Retinal pigment epithelial cell (primary cell): ENCODE data around the gene CD8B.
"Not testable (repeated sequence)": the region's sequence is repeated elsewhere in the genome, so short reads cannot be mapped to it uniquely, and the experiment has no call there.

Experiments used
- DNase-seq: peaks from one replicate; pipeline ENCODE4 v3.0.0-alpha.2; 2010; ENCODE audit warnings: low read depth
- H3K4me3 ChIP-seq: 2 replicates; pipeline ENCODE4 v1.5.1; 2011; ENCODE audit warnings: mild to moderate bottlenecking, low read length, control low read depth, moderate library complexity

CD8B gene

GRCh38 chr2:86861628-86862379, at the start of gene CD8B:
Gene CD8B, minus strand, starts transcription at chr2:86861886. Its CDS starts 21 bp downstream, at chr2:86861865.
- not testable (repeated sequence) for DNase-seq, H3K4me3 ChIP-seq

DNA sequence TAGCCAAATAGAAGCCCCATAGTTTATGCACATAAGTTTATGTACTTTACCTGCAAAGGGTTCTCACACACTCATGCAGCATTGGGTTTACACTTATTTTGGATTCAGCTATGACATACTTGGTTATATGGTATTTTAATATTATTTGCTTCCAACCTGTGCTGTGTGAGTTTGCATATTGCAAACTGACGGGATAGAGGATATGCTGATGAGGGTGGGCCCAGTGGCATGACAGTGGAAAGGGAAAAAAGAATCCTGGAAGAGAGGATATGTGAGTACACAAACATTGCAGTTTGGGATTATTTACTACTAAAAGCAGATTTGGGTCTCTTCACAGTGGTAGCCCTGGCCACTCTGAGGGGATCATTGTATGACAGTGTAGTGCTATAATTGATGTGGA, 44.2 kb upstream of the CD8B start:
- H3K4me3 ChIP-seq, DNase-seq: not testable (repeated sequence)

DNA sequence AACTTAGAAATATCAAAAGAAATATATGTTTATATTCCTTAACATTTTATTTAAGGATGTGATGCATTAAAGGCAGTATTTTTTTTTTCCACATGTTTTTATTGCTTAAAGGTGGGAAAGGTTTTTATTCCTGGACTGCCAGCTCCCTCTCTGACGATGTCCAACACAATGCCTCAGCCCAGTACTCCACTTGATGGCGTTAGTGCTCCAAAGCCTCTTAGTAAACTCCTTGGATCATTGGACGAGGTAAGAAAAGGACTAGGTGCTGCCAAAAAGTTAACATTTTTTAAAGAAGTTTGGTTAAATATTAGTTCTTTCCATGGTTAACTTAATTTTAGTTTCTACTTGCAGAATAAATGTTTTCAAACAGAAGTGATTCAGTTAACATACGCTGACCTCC, 39.0 kb upstream of the CD8B start:
- H3K4me3 ChIP-seq, DNase-seq: not testable (repeated sequence)

GRCh38 chr2:86886026-86886425, 24.3 kb upstream of the CD8B start:
- H3K4me3 ChIP-seq, DNase-seq: not testable (repeated sequence)

DNA sequence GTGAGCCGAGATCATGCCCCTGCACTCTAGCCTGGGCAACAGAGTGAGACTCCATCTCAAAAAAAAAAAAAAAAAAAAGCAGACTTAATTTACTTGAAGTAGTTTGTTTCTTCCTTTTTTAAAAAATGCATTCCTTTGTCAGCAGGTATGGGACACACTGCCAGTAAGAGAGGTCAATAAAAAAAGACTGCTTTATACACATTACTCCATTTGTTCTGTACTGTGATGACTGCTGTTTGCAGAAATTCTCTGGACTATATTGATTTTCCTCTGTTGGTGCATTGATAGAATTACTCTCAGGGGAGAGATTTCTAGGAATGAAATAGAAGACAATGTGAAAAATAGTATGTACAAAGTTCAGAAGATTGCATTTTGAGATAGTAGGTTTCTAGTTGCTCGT, 21.2 kb upstream of the CD8B start:
- not testable (repeated sequence) for DNase-seq, H3K4me3 ChIP-seq

DNA sequence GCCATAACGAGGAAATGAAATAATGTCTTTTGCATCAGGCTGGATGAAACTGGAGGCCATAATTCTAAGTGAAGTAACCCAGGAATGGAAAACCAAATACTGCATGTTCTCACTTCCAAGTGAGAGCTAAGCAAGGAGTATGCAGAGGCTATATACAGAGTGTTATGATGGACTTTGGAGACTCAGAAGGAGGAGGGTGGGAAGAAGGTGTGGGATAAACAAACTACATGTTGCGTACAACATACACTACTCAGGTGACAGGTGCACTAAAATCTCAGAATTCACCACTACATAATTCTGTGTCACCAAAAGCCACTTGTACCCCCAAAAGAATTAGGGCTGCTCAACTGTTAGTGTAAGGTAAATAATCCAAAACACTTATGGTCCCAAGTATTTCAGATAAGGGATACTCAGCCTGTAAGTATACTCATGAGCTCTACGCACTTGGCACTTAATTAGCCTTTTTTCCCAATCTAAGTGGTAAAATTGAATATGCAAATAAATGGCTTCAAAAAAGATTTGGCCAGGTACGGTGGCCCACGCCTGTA, 20.5 kb upstream of the CD8B start:
- DNase-seq, H3K4me3 ChIP-seq: not testable (repeated sequence)

GRCh38 chr2:86878986-86879385, 17.3 kb upstream of the CD8B start:
- not testable (repeated sequence) for DNase-seq

DNA sequence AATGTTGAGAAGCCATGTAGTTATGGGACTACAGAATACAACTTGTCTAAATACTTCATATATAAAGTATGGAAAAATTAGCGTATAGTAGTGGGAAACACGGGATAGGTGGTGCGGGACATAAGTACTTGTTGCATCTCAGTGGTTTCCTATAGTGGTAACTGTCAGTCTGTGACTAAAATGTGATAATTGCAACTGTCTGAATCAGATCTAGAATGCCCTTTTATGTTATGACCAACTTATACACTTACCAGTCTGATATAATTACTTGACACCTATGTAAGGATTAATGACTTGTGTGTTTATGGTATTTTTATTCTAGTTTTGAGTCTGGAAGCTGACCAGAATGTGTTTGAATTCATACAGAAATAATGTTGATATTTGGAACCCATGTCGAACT, 9.3 kb upstream of the CD8B start:
- not testable (repeated sequence) for H3K4me3 ChIP-seq, DNase-seq

More at GRCh38 chr2:86878986-86879385, 17.3 kb upstream of the CD8B start:
- H3K4me3 ChIP-seq = not testable (repeated sequence)

- not testable (repeated sequence) for H3K4me3 ChIP-seq
Observed at GRCh38 chr2:86868895-86869468, 7.3 kb upstream of the CD8B start.

GRCh38 chr2:86862380-86862703, 656 bp upstream of the CD8B start:
- H3K4me3 ChIP-seq, DNase-seq: not testable (repeated sequence)

More at GRCh38 chr2:86868895-86869468, 7.3 kb upstream of the CD8B start:
- DNase-seq = not testable (repeated sequence)

- DNase-seq, H3K4me3 ChIP-seq: not testable (repeated sequence)
Observed at GRCh38 chr2:86861175-86861574, 511 bp downstream of the CD8B start.

GRCh38 chr2:86860573-86860972, 1.1 kb downstream of the CD8B start:
- not testable (repeated sequence) for DNase-seq, H3K4me3 ChIP-seq

GRCh38 chr2:86857688-86858087, 4.0 kb downstream of the CD8B start:
- not testable (repeated sequence) for DNase-seq, H3K4me3 ChIP-seq

GRCh38 chr2:86856498-86856897, 5.2 kb downstream of the CD8B start:
- not testable (repeated sequence) for H3K4me3 ChIP-seq, DNase-seq

DNA sequence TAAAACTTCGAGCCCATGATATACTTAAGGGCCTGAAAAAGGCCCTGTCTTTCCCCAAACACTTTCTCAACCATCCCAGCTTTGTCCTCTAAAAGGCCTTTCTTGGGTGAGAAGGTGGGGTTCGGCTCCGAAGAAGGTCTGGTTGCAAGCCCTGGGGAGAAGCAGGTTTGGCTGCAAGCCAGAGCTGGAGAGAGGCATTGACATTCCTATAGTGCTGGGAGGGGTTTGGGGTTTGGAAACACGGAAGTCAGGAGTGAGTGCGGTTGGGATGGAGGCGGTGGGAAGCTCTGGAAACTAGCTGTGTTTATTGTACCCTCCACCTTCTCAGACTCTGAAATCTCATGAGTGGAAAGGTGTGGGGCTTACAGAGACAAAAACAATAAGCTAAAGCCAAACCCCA, 5.7 kb downstream of the CD8B start:
- H3K4me3 ChIP-seq, DNase-seq: not testable (repeated sequence)

GRCh38 chr2:86851581-86851980, 10.1 kb downstream of the CD8B start:
- DNase-seq, H3K4me3 ChIP-seq: not testable (repeated sequence)

- not testable (repeated sequence) for DNase-seq, H3K4me3 ChIP-seq
Observed at GRCh38 chr2:86842607-86843234, 19.0 kb downstream of the CD8B start.

DNA sequence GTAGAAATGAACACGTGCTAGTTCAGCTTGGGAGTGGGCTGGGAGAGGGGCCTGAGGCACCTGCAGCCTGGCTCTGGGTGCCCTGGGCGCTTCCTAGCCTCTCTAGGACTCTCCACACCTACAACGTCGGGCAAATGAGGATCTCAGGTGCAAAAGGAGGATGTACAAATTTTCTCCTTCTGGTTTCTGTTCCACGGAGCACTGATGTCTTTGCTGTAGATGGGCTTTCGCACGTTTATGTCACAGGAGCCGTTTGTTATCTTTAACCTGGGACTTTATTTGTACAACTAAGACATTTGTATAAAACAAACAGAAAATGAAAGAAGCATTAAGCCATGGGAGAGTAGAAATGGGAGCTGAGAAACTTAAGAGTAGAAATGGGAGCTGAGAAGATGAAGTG, 20.4 kb downstream of the CD8B start:
- H3K4me3 ChIP-seq, DNase-seq: not testable (repeated sequence)

- H3K4me3 ChIP-seq, DNase-seq: not testable (repeated sequence)
Observed at GRCh38 chr2:86839871-86840548, 21.7 kb downstream of the CD8B start.

DNA sequence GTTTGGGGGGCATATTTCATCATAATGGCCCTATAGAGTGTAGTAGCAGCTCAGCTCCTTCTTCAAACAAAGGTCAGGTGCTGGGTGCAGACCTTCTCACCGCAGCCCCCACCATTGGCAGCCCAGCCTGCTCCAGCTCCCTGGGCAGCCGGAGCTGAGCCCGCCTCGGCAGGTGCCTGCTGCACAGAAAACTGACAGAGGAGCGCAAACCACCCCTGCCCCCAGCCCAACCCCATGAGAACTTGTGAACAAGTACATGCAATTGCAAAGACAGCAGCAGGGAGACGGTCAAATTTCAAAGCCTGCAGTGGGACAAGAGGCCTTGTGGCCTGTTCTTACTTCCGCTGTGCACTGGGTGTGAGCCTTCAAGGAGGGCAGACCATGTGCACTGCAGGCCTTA, 22.2 kb downstream of the CD8B start:
- not testable (repeated sequence) for H3K4me3 ChIP-seq, DNase-seq
